ENCODE results near the gene MFNG. TPM values are rescaled to one million over a fixed set of nuclear protein-coding genes. Genes with fewer than 3 reads are reported as not detected.

MFNG gene
- total RNA-seq, 1 experiment from 2014 or later, result 7.1 TPM

GRCh38 chr22:37534445-37534844 lies 48.3 kb upstream of the MFNG start:
- intact Hi-C loops (cut with micrococcal nuclease; ENCODE audit: unreplicated experiment) (no loop called here), in situ Hi-C loops (cut with HindIII; ENCODE audit: low pct_unique_long_range_greater_than_20kb, low sequenced_read_pairs) (no loop called here)
- no peak for TF ChIP-seq TCF7L2 (IDR thresholded peaks at IDR 0.05; ENCODE audit: low read depth, low read length)
- no peak for TF ChIP-seq POLR2AphosphoS5 (IDR thresholded peaks at IDR 0.05; ENCODE audit: low read depth, low read length)
- no peak for TF ChIP-seq REST (IDR thresholded peaks at IDR 0.05; ENCODE audit: insufficient read depth in 1 of 2, low read depth in 2 of 2, low read length in 1 of 2)
- TF ChIP-seq SIN3A (IDR thresholded peaks at IDR 0.05; ENCODE audit: borderline replicate concordance, insufficient read depth, low read depth, low read length), result no peak
- no peak for TF ChIP-seq CTCF (IDR thresholded peaks at IDR 0.05)
- DNase-seq (ENCODE audit: low read depth, low spot score), result no peak
- Histone ChIP-seq H3K36me3 (ENCODE audit: control insufficient read depth, insufficient read depth, low read length) (no peaks in the 10 kb centered on the region), H3K4me3 (ENCODE audit: low read depth in 2 of 2, low read length in 2 of 2) (no peak overlapping the region), H3K4me1 (ENCODE audit: control insufficient read depth, insufficient read depth, low read length) (peaks cover 10% of the 10 kb centered on the region), H3K9me3 (ENCODE audit: control insufficient read depth, insufficient read depth, low read depth, low read length) (no peaks in the 10 kb centered on the region), H3K27me3 (ENCODE audit: control insufficient read depth, insufficient read depth, low read length) (no peaks in the 10 kb centered on the region), H3K27ac (ENCODE audit: low read length) (0 out of 2 replicates have a peak overlapping the region, but pooled peaks have one; percentile 54)
- ChIA-PET CTCF (no interaction called here), POLR2A (no interaction called here)
- no TSS peak for BruUV-seq (replicated peaks)
- ATAC-seq, result no peak

- peak overlapping the region; percentile 54 for H3K27ac ChIP-seq (ENCODE audit: low read length)
- H3K4me1 ChIP-seq (ENCODE audit: control insufficient read depth, insufficient read depth, low read length), result peaks cover 8% of the 10 kb centered on the region
- ChIA-PET CTCF (no interaction called here), POLR2A (no interaction called here)
- H3K27me3 ChIP-seq (ENCODE audit: control insufficient read depth, insufficient read depth, low read length), result no peaks in the 10 kb centered on the region
- peak; percentile 75; the same call in 1 of the 2 replicates for ATAC-seq
- in situ Hi-C loops (cut with HindIII; ENCODE audit: low pct_unique_long_range_greater_than_20kb, low sequenced_read_pairs) (no loop called here), intact Hi-C loops (cut with micrococcal nuclease; ENCODE audit: unreplicated experiment) (no loop called here)
- H3K36me3 ChIP-seq (ENCODE audit: control insufficient read depth, insufficient read depth, low read length), result no peaks in the 10 kb centered on the region
- BruUV-seq (replicated peaks), result no TSS peak
- TF ChIP-seq REST (IDR thresholded peaks at IDR 0.05; ENCODE audit: insufficient read depth in 1 of 2, low read depth in 2 of 2, low read length in 1 of 2) (no peak), POLR2AphosphoS5 (IDR thresholded peaks at IDR 0.05; ENCODE audit: low read depth, low read length) (peak; percentile 26; the same call in 1 of the 2 replicates)
- DNase-seq (ENCODE audit: low read depth, low spot score), result no peak
- H3K4me3 ChIP-seq (ENCODE audit: low read depth in 2 of 2, low read length in 2 of 2), result 0 out of 4 replicates have a peak overlapping the region, but pooled peaks of 1 of the 2 experiments have one; percentile 10
- no peaks in the 10 kb centered on the region for H3K9me3 ChIP-seq (ENCODE audit: control insufficient read depth, insufficient read depth, low read depth, low read length)
Measured at GRCh38 chr22:37533995-37534394, 47.8 kb upstream of the MFNG start.

All from Panc1 (cell line).